Measurements from ENCODE around the gene LOC128125822.
"Not testable (repeated sequence)": the region's sequence is repeated elsewhere in the genome, so short reads cannot be mapped to it uniquely, and the experiment has no call there.

Gene LOC128125822

DNA sequence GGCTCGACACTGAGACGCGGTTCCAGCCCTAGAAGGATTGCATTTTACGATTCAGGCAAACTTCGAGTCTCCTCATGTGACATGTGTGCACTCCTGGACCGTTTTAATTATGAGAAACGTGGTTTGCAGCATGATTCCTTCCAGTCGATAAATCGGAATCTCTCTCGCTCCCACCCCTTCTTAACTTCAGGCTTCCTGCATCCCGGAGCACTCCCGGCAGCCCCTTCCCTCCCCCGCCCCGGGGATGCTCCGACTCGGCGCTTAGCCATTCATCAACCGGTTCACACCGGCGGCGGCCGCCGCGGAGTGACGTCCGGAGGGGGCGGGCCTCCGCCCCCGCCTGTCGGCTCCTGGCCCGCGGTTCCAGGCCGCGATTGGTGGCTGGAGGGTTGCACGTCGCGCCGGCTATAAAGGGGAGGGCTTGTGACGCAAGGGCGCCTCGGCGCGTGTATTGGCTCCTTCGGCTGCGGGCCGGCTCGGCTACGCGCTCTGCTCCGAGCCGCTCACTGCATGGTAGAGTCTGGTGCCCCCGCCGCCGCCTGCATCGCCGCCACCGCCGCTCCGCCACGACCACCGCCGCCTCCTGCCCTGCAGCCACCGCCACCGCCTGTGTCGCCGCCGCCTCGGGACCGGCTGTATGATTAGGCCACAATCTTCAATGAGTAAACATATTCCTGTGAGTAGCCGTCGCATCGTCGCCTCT lies at the start of gene LOC128125822, which contains the start of gene PTP4A1:
Gene LOC128125822, plus strand, starts transcription at position 437 of the 703 bp plus-strand sequence.
Gene PTP4A1, plus strand, starts transcription at position 437 of the 703 bp plus-strand sequence. CDS start 4,401 bp downstream, outside the sequence.
- DNase-seq = peak; percentile 95

DNA sequence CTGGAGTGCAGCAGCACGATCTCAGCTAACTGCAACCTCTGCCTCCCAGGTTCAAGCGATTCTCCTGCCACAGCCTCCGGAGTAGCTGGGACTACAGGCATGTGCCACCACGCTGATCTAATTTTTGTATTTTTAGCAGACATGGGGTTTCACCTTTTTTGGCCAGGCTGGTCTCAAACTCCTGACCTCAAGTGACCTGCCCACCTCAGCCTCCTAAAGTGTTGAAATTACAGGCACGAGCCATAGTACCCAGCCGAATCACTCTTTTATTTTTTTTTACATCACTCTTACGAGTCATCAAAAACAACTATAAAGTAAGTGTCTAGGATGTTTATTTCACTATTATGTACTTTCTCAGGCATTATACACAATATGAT lies 49.4 kb upstream of the LOC128125822 start:
- not testable (repeated sequence) for DNase-seq

DNA sequence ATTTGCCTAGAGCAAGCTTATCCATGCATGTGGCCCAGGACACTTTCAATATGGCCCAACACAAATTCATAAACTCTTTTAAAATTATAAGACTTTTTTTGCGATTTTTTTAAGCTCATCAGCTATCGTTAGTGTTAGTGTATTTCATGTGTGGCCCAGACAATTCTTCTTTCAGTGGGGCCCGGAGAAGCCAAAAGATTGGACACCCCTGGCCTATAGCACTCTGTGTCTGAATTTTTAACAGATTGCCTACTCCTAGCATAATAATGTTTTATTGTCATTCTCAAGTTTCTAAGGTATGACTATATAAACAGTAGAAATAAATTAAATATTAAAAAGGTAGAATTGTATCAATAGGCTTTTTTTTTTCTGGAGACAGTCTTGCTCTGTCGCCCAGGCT lies 48.6 kb upstream of the LOC128125822 start:
- no peak for DNase-seq

DNA sequence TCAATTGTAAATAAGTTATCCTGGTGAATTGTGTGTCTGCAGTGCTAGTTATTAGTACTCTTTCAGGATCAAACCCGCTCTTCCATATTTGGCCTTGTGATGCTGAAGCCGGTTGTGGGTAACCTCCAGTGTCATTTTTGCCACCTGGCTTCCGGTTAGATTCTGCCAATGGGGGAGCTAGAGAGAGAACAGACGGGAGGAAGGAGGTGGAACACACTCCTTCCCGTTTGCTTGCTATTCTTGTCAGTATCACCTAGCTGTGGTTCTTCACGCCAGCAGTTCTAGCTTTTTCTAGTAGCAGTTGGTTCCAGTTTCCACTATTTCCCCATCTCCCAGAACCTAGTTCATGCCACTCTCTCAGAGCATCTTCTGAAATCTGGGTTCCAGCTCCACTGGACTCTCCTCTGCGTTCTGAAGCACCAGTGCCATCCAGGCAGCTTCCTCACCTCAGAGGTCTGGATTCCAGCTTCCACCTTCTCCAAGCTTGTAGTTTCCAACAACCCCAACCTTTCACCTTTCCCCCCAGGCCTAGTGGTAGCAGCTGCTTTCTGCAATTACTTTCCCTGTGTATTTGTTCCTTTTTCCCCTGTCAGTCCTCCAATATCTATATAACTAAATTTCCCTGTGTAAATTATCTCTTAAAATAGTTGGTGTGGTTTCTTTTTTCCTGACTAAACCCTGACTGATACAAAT lies 46.9 kb upstream of the LOC128125822 start:
- DNase-seq = no peak

DNA sequence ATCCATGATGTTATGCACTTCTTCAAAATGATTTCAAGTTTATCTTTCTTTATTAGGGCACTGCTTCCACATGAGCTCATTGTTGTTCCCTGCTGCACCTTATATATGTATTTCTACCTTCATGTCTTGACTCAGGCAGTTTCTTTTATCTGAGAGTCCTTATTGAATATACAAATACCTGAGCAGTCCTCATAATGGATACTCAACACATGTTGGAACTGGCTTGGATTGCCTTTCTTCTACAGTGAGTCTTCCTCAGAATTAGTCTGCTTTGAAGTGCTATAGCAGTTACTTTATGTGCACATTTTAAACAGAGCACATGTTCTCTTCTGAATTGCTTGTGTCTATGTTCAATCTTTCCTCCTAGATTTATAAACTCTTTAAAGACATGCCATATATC lies 45.3 kb upstream of the LOC128125822 start:
- no peak for DNase-seq

DNA sequence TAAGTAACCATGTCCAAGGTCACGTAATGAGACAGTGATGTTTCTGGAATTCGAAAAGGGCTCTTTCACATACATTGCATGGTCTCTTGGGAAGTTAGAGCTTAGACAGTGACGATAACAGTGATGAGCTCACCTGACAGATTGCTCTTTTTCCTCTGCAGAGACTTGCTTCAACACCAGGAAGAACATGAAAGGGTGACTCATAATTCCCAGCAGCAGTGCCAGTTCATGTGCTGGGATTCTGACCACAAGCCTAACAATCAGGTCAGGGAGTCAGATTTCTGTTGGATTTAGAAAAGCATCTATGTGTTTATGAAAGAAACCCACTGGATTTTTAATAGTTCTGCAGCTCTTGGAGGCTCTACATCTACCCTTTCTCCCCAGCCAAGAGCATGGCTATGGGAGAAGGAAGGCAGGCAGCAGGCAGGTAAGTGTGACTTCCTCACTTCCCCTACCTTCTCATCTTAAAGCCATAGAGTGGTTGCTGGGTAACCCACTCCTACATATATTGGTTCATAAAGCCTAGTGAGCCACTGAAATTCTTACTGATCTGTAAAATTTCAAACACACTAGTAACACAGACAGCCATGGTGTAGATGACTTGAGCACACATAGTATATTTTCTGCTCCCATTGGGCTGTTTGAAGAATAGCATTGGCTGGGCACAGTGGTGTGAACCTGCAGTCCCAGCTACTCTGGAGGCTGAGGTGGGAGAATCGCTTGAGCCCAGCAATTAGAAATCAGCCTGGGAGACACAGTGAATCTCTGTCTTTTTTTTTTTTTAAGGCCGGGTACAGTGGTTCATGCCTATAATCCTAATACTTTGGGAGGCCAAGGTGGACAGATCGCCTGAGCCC lies 44.4 kb upstream of the LOC128125822 start:
- no peak for DNase-seq

DNA sequence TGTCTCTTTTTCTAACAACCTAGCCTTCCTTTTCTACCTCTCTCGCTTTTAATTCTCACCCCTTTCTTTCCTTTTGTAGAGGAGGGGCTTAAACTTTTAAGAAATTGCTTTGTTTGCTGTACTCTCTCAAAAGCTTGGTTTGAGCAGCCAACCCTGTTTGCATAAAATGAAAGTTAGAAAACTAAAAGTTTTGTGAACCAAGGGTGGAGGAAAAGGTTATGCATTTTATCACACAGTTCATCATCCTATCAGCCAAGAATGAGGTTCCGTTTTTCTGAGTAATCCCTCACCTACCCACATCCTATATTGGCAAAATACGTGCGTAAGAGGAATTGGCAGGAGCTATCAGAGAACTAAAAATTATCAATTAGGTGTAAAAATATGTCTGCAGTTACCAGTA lies 42.8 kb upstream of the LOC128125822 start:
- DNase-seq = no peak

DNA sequence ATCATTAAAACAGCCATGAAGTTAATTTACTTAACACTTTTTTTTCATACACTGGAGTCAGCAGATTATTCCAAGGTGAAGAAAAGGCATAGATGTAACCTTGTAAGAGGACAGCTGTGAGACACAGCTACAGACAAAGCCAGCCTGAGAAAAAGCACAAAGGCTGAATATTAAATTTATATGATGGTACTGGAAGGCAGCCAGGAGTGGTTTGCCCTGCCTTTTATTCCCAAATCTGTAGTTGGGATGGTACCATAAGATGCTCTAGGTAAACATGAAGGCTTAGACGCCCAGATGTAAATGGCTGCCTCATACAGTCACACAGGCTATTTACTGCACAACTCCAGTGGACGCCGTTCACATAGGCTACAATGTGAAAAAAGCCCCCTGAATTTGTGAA lies 42.1 kb upstream of the LOC128125822 start:
- DNase-seq = no peak

DNA sequence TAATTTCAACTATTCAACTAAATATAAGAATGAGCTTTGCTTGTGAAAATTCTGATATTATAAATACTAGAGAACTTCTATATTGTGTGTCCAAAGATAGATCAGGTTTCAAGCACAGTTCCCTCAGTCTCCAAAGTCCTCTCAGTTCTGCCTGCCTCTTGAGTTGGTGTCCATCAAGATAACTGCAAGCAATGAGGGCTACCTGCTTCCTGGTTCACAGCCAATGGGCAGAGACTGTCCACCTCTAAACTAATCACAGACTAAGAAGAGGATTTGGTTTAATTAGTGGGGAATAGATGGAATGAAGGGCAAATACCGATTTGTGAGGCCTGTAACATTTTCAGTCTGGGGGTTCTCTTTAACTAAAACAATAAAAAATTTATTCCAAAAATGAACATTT lies 41.3 kb upstream of the LOC128125822 start:
- no peak for DNase-seq

DNA sequence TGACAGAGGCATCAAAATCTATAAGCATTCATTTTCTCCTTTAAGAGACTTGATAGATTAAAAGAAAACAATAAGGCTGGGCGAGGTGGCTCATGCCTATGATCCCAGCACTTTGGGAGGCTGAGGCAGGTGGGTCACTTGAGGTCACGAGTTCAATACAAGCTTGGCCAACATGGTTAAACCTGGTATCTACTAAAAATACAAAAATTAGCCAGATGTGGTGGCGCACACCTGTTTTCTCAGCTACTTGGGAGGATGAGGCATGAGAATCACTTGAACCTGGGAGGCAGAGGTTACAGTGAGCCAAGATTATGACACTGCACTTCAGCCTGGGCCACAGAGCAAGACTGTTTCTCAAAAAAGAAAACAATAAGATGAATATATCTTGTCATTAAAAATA lies 39.3 kb upstream of the LOC128125822 start:
- DNase-seq = no peak

DNA sequence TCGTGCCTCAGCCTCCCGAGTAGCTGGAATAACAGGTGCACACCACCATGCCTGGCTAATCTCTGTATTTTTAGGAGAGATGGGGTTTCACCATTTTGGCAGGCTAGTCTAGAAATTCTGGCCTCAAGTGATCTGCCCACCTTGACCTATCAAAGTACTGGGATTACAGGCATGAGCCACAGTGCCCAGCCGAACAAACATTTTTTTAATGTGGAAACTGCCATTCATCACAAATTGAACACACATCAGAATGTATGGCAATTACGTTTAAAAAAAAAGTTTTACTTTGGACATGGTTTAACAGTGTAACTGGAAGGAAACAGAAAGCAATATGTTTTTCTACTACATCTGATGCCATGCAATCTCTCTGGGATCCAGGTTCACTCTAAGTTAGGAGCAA lies 38.3 kb upstream of the LOC128125822 start:
- DNase-seq = no peak

DNA sequence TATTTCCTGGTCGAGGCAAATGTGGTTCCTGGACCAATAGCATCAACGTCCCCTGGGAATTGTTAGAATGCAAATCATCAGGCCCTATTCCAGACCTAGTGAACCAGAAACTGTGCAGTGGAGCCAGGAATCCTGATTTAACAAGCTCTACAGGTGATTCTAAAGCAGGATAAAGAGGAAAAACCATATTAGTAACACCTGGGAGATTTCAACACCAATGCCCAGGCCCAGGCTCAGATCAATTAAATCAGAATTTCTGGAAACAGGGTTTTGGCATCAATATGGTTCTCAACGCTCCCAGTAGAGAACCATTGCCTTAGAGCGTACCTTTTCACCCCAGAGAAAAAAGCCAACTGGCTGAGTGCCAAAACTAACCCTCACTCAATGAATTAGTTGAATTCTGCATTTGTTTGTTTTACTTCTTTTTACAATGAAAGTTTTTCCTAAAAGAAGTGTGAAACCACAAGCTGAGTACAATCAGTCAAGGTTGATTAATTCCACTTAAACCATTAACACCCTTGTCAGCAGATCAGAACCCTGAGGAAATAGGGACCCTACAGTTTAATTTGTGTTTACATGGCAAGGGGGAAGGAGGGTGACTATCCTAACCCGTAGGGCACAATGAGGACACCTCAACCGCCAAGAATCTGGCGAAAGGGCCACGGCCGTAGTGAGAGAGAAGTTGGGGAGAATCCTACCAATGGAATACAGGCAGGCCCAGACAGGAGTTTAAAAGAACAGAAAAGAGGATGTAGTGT lies 34.9 kb upstream of the LOC128125822 start:
- no peak for DNase-seq

DNA sequence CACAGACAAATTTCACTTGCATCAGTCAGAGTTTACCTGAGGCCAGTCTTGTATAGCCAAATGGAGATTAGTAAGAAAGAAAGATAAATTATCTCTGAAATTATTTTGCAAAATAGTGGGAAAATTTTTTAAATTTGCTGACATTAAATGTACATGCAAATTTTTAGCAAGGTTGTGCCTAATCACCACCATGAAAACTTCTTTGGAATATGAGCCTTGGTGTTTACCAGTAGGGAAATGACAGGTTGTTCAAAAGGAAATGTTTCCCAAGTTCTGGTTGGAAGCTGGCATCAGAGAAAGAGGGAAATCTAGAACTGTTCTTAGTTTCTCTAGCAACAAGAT lies 34.4 kb upstream of the LOC128125822 start:
- no peak for DNase-seq

DNA sequence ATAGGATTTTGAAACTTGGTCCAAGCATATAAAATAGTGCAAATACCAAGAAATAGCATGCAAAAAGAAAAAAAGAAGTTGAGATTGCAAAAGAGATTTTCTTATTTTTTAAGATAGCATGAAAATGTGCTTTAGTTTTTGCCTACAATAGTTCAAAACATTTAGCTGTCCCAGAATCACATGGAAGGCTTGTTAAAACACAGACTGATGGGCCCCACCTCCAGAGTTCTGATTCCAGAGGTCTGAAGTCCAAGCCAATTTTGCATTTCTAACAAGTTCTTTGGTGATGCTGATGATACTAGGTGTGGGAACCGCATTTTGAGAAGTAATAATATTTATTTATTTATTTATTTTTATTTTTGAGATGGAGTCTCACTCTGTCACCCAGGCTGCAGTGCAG lies 33.7 kb upstream of the LOC128125822 start:
- no peak for DNase-seq

DNA sequence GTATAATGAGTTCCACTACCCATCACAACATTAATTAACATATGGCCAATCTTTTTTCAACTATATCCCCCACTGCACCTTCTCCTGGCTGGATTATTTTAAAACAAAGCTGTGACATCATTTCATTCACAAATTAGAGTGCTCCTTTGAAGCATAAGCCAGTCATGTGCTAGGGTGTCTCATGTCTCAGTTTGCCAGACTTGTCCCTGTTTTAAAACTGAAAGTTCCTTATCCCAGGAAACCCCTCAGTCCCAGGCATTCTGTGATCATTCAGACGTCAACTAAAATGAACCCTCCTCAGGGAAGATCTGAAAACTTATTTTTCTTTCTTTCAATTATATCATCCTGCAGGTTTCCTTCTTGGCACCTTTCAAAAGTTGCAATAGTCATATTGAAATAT lies 29.3 kb upstream of the LOC128125822 start:
- no peak for DNase-seq

DNA sequence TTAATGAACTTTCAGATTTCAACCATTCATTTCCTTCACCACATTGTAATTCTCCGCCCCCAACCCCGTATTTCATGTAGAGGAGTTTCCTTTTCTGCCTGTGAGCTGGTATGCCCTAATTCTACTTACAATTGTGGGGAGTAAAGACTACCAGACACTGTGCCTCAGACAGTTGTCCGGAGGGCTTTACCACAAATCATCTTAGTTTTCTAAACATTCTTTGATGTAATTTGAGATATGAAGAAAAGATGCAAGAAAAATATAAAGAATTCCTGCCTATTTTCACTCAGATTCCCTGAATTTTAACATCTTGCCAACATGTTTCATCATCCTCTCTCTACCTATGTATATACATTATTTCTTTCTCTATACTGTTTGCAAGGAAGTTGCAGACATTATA lies 28.3 kb upstream of the LOC128125822 start:
- DNase-seq = no peak

DNA sequence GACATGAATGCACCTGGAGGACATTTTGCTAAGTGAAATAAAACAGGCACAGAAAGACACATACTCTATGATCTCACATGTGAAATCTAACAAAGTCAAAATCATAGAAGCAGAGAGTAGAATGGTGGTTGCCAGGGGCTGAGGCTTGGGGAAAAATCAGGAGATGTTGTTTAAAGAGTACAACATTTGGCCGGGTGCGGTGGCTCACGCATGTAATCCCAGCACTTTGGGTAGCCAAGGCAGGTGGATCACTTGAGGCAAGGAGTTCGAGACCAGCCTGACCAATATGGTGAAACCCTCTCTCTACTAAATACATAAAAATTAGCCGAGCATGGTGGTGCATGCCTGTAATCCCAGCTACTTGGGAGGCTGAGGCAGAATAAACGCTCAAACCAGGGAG lies 26.0 kb upstream of the LOC128125822 start:
- DNase-seq = no peak

DNA sequence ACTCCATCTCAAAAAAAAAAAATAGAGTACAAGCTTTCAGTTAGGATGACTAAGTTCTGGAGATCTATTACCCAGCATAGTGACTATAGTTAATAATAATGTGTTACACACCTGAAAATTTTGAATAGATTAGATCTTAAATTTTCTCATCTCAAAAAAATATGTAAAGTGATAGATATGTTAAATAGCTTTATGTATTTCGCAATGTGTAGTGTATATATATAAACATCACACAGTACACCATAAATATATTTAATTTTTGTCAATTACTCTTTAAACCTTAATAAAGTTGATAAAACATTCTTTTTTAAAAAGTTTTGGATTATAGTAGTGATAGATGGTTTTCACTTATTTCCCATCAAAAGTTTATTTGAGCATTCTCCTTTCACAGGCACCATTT lies 25.6 kb upstream of the LOC128125822 start:
- DNase-seq = no peak

DNA sequence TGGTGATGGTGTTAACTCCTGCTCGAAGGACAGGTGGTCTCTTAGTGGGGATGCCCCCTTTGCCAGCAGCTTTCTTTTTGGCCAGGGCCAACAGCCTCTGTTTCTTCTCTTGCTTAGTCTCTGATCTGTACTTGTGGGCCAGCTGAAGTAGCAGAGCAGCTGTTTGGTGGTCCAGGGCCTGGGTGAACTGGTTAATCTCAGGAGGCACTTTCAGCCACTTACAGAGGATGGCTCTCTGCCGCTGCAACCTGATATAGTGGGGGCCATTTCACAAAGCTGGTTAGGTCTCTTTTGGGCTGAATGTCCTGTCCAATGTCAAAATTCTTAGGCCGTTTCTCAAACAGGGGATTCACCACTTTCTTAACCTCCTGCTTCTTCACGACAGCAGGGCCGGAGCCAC lies 23.2 kb upstream of the LOC128125822 start:
- DNase-seq = no peak

DNA sequence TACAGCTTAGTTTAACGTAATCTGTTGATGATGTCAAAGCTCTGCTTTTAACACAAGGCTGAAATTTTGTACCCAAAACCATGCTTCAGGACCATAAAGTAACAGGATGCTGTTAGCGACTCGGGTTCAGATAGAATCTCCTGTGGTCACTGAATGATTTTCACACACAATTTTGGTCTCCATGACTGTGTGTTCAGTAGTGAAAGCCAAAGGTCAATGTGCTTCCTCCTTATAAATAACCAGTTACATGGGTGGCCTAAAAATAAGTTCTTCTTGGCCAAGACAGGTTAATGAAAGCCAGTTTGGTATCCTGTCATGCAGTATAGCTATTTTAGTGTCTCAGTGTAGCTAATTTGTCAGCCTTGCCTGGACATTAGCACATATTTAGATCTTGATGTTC lies 19.1 kb upstream of the LOC128125822 start:
- DNase-seq = no peak

DNA sequence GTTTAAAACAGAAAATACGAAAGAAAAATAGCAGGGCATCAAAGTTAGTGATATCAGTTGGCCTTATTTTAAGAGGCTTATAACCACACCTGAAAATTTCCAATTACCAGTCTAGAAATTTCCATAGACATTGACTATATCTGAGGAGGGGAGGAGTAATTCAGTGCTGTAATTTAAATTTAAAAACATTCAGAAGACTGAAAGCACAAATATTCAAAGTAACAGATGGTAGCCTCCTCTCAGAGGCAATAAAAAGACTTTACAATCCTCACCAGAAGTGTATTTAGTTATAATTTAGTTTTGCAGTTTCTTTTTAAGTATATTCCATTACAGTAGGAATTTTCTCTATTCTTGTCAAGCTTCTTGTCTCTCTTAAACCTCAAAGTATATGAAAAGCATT lies 18.4 kb upstream of the LOC128125822 start:
- no peak for DNase-seq

DNA sequence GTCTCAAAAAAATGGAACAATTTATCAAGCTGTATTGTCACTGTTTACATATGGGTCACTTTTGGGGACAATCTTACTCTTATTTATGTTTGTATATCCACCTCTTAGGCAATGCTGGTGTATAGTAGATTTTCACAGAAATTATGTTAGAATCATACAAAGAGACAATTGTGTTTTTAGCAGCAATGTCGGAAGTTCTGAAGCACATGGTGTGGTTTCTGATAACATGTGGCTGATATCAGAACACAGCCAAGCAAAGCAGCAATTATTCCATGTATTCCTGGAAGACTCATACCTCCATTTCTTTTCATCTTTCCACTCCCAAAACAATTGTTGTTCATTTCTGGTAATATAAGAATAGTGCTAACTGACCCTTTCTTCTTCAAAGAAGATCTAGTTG lies 17.5 kb upstream of the LOC128125822 start:
- DNase-seq = no peak

DNA sequence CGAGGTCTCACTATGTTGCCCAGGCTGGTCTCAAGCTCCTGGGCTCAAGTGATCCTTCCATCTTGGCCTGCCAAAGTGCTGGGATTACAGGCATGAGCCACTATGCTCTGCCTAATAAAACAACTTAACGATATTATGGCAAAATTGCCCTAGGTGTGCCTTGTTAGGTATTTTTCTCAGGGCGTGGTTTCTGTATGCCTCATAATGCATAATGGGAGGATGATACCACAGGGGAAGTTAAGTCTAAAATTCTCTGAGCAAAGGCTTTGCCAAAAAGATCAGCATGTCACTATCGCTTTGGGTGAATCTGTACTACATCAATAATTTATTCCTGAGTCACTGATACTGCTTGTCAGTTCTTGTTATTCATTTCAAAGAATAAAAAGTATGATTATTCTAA lies 15.9 kb upstream of the LOC128125822 start:
- DNase-seq = no peak
